Measurements from ENCODE around the gene DEF6. TPM values are rescaled to one million over a fixed set of nuclear protein-coding genes. Genes with fewer than 3 reads are reported as not detected.

The DEF6 gene
- total and polyA plus RNA-seq, 7 donors: 0.43 to 1.6 (median 0.69) TPM

DNA sequence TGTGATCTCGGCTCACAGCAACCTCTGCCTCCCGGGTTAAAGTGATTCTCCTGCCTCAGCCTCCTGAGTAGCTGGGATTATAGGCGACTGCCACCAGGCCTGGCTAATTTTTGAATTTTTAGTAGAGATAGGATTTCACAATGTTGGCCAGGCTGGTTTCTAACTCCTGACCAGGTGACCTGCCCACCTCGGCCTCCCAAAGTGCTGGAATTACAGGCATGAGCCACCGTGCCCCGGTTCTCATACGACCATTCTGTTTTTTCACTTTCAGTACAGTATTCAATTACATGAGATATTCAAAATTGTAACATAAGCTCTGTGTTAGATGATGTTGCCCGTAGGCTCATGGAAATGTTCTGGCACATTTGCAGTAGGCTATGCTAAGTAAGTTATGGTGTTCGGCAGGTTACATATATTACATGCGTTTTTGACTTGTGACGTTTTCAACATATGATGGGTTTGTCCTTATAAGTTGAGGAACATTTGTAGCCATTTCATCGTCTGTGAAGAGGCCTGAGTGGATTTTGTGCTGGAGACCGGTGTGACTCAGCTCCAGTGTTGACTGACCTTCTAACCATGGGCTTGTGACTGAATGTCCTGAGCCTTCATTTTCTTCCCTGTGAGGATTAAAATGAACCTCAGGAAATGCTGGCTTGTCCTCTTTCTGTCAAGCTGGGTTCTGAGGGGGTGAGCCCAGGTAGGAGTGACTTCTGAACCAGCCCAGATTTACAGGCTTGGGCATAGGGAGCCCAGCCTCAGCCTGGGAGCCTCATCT is 56.9 kb downstream of the DEF6 start:
- TF ChIP-seq, protein P1, sequence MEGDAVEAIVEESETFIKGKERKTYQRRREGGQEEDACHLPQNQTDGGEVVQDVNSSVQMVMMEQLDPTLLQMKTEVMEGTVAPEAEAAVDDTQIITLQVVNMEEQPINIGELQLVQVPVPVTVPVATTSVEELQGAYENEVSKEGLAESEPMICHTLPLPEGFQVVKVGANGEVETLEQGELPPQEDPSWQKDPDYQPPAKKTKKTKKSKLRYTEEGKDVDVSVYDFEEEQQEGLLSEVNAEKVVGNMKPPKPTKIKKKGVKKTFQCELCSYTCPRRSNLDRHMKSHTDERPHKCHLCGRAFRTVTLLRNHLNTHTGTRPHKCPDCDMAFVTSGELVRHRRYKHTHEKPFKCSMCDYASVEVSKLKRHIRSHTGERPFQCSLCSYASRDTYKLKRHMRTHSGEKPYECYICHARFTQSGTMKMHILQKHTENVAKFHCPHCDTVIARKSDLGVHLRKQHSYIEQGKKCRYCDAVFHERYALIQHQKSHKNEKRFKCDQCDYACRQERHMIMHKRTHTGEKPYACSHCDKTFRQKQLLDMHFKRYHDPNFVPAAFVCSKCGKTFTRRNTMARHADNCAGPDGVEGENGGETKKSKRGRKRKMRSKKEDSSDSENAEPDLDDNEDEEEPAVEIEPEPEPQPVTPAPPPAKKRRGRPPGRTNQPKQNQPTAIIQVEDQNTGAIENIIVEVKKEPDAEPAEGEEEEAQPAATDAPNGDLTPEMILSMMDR (IDR thresholded peaks at IDR 0.05): no peak
- intact Hi-C loops (cut with DNase I): no loop called here
- H3K36me3 ChIP-seq (ENCODE audit: insufficient read depth in 1 of 2, low read depth in 1 of 2): peaks cover 22 to 50% of the 10 kb centered on the region in 2 donors
- H3K4me1 ChIP-seq: peaks cover 46% of the 10 kb centered on the region
- no peaks in the 10 kb centered on the region for H3K27me3 ChIP-seq (ENCODE audit: insufficient read depth in 3 of 3, low read length in 2 of 3)
- peak overlapping the region; percentile 75 for H3K27ac ChIP-seq
- H3K9me3 ChIP-seq: no peaks in the 10 kb centered on the region
- ATAC-seq (peak; percentile 62 to 85 (median 78)), DNase-seq (no peak)
- no peak overlapping the region for H3K4me3 ChIP-seq
- WGBS, 3 donors: 40 to 56% (median 48%) methylated on average over 13 of the region's 13 CpGs

DNA sequence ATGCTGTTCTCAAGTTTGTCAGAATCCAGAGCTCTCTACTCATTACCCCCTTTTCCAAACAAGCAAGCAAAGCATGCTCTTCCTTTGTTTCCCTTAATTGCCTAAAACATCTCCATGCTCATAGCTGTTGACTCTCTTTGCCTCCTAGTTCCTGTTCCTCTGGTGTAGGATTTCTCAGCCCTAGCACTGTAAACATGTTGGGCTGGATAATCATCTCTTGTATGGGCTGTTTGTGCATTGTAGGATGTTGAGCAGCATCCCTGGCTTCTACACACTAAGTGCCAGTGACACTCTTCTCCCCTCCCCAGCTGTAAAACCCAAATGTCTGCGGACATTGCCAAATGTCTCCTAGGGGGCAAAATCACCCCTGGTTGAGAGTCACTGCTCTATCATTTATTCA is 58.8 kb downstream of the DEF6 start:
- Histone ChIP-seq H3K27ac (no peak overlapping the region), H3K4me3 (no peak overlapping the region), H3K4me1 (peaks cover 64% of the 10 kb centered on the region), H3K27me3 (ENCODE audit: insufficient read depth in 3 of 3, low read length in 2 of 3) (no peaks in the 10 kb centered on the region), H3K36me3 (ENCODE audit: insufficient read depth in 1 of 2, low read depth in 1 of 2) (peaks cover 22 to 36% of the 10 kb centered on the region in 2 donors), H3K9me3 (no peaks in the 10 kb centered on the region)
- WGBS, 3 donors: 94 to 98% (median 96%) methylated on average over 1 of the region's 1 CpG
- intact Hi-C loops (cut with DNase I): no loop called here
- no peak for ATAC-seq
- DNase-seq: no peak
- TF ChIP-seq, protein P1 (IDR thresholded peaks at IDR 0.05): no peak

DNA sequence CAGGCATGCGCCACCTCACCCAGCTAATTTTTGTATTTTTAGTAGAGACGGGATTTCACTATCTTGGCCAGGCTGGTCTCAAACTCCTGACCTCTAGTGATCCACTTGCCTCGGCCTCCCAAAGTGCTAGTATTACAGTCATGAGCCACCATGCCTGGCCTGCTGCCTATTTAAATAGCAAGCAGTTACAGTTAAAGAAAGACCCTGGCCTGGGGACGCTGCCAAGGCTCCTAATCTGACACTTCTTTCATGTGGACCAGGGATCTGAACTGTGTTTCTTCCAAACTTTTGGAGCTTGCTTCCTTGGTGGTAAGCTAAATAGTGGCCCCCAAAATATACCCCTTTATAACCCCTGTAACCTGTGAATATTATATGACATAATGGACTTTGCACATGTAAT is 60.1 kb downstream of the DEF6 start:
- WGBS, 3 donors: 55 to 70% (median 55%) methylated on average over 4 of the region's 4 CpGs
- TF ChIP-seq, protein P1 (IDR thresholded peaks at IDR 0.05): no peak
- Histone ChIP-seq H3K27ac (peak overlapping the region; percentile 87), H3K9me3 (no peaks in the 10 kb centered on the region), H3K27me3 (ENCODE audit: insufficient read depth in 3 of 3, low read length in 2 of 3) (no peaks in the 10 kb centered on the region), H3K36me3 (ENCODE audit: insufficient read depth in 1 of 2, low read depth in 1 of 2) (peaks cover 17 to 24% of the 10 kb centered on the region in 2 donors), H3K4me1 (peaks cover 77% of the 10 kb centered on the region), H3K4me3 (no peak overlapping the region)
- ATAC-seq (no peak), DNase-seq (no peak)
- intact Hi-C loops (cut with DNase I): no loop called here

DNA sequence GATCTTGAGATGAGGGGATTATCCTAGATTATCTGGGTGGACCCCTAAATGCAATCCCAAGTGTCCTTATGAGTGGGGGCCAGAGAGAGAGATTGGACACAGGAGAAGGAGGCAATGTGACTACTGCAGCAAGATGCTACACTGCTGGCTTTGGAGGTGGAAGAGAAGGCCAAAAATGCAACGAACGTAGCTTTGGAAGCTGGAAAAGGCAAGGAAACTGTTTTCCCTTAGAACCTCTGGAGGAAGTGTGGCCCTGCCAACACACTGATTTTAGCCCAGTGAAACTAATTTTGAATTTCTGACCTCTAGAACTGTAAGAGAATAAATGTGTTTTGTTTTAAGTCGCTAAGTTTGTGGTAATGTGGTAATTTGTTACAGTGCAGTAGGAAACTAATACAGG is 60.5 kb downstream of the DEF6 start:
- ATAC-seq: no peak
- no peaks in the 10 kb centered on the region for H3K9me3 ChIP-seq
- H3K4me1 ChIP-seq: peaks cover 81% of the 10 kb centered on the region
- H3K36me3 ChIP-seq (ENCODE audit: insufficient read depth in 1 of 2, low read depth in 1 of 2): peaks cover 13 to 20% of the 10 kb centered on the region in 2 donors
- TF ChIP-seq, protein P1 (IDR thresholded peaks at IDR 0.05): no peak
- intact Hi-C loops (cut with DNase I): no loop called here
- H3K27ac ChIP-seq: peak overlapping the region; percentile 87
- DNase-seq: no peak
- 21 to 31% (median 24%) methylated on average over 3 of the region's 3 CpGs for WGBS, 3 donors
- no peaks in the 10 kb centered on the region for H3K27me3 ChIP-seq (ENCODE audit: insufficient read depth in 3 of 3, low read length in 2 of 3)
- no peak overlapping the region for H3K4me3 ChIP-seq

Measured in psoas muscle (tissue), 8 donors.